Measurements from ENCODE around the gene ZNF664. TPM values are rescaled to one million over a fixed set of nuclear protein-coding genes. Genes with fewer than 3 reads are reported as not detected.

ZNF664 gene
- total RNA-seq, 1 donor from 2014 or later, result 67.6 TPM

- FAIRE-seq (no peak), DNase-seq (ENCODE audit: low read depth) (no peak)
- H3K36me3 ChIP-seq (ENCODE audit: insufficient read depth, low read length), result peaks cover 21% of the 10 kb centered on the region
- no peak overlapping the region for H3K27ac Mint-ChIP-seq (ENCODE audit: unreplicated experiment)
- H3K4me1 Mint-ChIP-seq (ENCODE audit: low read depth, unreplicated experiment), result peaks cover 14% of the 10 kb centered on the region
- no peaks in the 10 kb centered on the region for H3K27me3 ChIP-seq (ENCODE audit: insufficient read depth, low read length)
- H3K4me3 Mint-ChIP-seq (ENCODE audit: unreplicated experiment), result no peak overlapping the region
- no peaks in the 10 kb centered on the region for H3K4me1 ChIP-seq (ENCODE audit: insufficient read depth, low read length)
- H3K9ac ChIP-seq (ENCODE audit: low read length), result no peak overlapping the region
- peaks cover 3% of the 10 kb centered on the region for H3K79me2 ChIP-seq (ENCODE audit: insufficient read depth, low read length)
- no peaks in the 10 kb centered on the region for H3K27me3 Mint-ChIP-seq (ENCODE audit: low read depth, unreplicated experiment)
- H3K27ac ChIP-seq (ENCODE audit: low read depth, low read length), result no peak overlapping the region
- H3K9me3 Mint-ChIP-seq (ENCODE audit: unreplicated experiment), result no peaks in the 10 kb centered on the region
- H3K36me3 Mint-ChIP-seq (ENCODE audit: low read depth, unreplicated experiment), result peaks cover 18% of the 10 kb centered on the region
- H3K4me2 ChIP-seq (ENCODE audit: low read length), result no peak overlapping the region
- H3K9me3 ChIP-seq (ENCODE audit: insufficient read depth, low read depth, low read length), result no peaks in the 10 kb centered on the region
- no peak overlapping the region for H2AFZ ChIP-seq (ENCODE audit: low read depth, low read length)
- peaks cover 21% of the 10 kb centered on the region for H4K20me1 ChIP-seq (ENCODE audit: insufficient read depth, low read length)
- no peak overlapping the region for H3K4me3 ChIP-seq (ENCODE audit: insufficient read depth, low read depth, low read length)
- no peak for TF ChIP-seq CTCF (IDR thresholded peaks at IDR 0.05; ENCODE audit: insufficient read depth, low read depth, low read length)
- TF ChIP-seq EZH2 (IDR thresholded peaks at IDR 0.05; ENCODE audit: insufficient read depth, low read length), result no peak
Observed at GRCh38 chr12:124011435-124012115, 38.6 kb downstream of the ZNF664 start.

GRCh38 chr12:124013073-124013472, 40.1 kb downstream of the ZNF664 start:
- TF ChIP-seq EZH2 (IDR thresholded peaks at IDR 0.05; ENCODE audit: insufficient read depth, low read length) (no peak), CTCF (IDR thresholded peaks at IDR 0.05; ENCODE audit: insufficient read depth, low read depth, low read length) (no peak)
- Mint-ChIP-seq H3K27ac (ENCODE audit: unreplicated experiment) (no peak overlapping the region), H3K36me3 (ENCODE audit: low read depth, unreplicated experiment) (peaks cover 18% of the 10 kb centered on the region), H3K27me3 (ENCODE audit: low read depth, unreplicated experiment) (no peaks in the 10 kb centered on the region), H3K9me3 (ENCODE audit: unreplicated experiment) (no peaks in the 10 kb centered on the region), H3K4me3 (ENCODE audit: unreplicated experiment) (no peak overlapping the region), H3K4me1 (ENCODE audit: low read depth, unreplicated experiment) (peaks cover 5% of the 10 kb centered on the region)
- H3K27ac ChIP-seq (ENCODE audit: low read depth, low read length), result no peak overlapping the region
- no peaks in the 10 kb centered on the region for H3K4me1 ChIP-seq (ENCODE audit: insufficient read depth, low read length)
- FAIRE-seq (no peak), DNase-seq (ENCODE audit: low read depth) (no peak)
- no peak overlapping the region for H3K4me3 ChIP-seq (ENCODE audit: insufficient read depth, low read depth, low read length)
- H3K4me2 ChIP-seq (ENCODE audit: low read length), result no peak overlapping the region
- no peak overlapping the region for H3K9ac ChIP-seq (ENCODE audit: low read length)
- peaks cover 3% of the 10 kb centered on the region for H3K79me2 ChIP-seq (ENCODE audit: insufficient read depth, low read length)
- no peaks in the 10 kb centered on the region for H3K27me3 ChIP-seq (ENCODE audit: insufficient read depth, low read length)
- H3K9me3 ChIP-seq (ENCODE audit: insufficient read depth, low read depth, low read length), result no peaks in the 10 kb centered on the region
- no peak overlapping the region for H2AFZ ChIP-seq (ENCODE audit: low read depth, low read length)
- peaks cover 21% of the 10 kb centered on the region for H3K36me3 ChIP-seq (ENCODE audit: insufficient read depth, low read length)
- H4K20me1 ChIP-seq (ENCODE audit: insufficient read depth, low read length), result peaks cover 8% of the 10 kb centered on the region

Measured in astrocyte (in vitro differentiated cells and primary cell).